Activated naive CD8-positive, alpha-beta T cell treated with anti-CD3 and anti-CD28 coated beads, Interleukin-2, amount 10 ng/mL, durations not matched to agents 7 days and 5 days (primary cell): Measurements from ENCODE around the gene EBI3. TPM values are rescaled to one million over a fixed set of nuclear protein-coding genes. Genes with fewer than 3 reads are reported as not detected.

Experiments used
- ATAC-seq: fragments of 150-1000 bp; cut with Tn5 transposase; one replicate; pipeline ENCODE4 v1.10.0; 2021; ENCODE audit warnings: low read depth, moderate library complexity
- POLR2A ChIA-PET: fragments of 350-600 bp; sonication (Branson Sonifier 250); formaldehyde crosslinking; loops from one replicate; lab custom pipeline; 2021; ENCODE audit warnings: antibody characterized with exemption; lab: Charles Lee
- DNase-seq: peaks from one replicate; pipeline ENCODE4 v3.0.0; 2021
- H3K27ac Mint-ChIP-seq: one replicate; pipeline ENCODE4 v1.8.0; 2022; ENCODE audit warnings: mild to moderate bottlenecking, mixed read lengths
- H3K27me3 Mint-ChIP-seq: one replicate; pipeline ENCODE4 v1.8.0; 2022; ENCODE audit warnings: mild to moderate bottlenecking, moderate library complexity, mixed read lengths
- H3K36me3 Mint-ChIP-seq: one replicate; pipeline ENCODE4 v1.8.0; 2021; ENCODE audit warnings: mild to moderate bottlenecking, mixed read lengths
- H3K4me1 Mint-ChIP-seq: one replicate; pipeline ENCODE4 v1.8.0; 2021; ENCODE audit warnings: mixed read lengths
- H3K4me3 Mint-ChIP-seq: one replicate; pipeline ENCODE4 v1.8.0; 2022; ENCODE audit warnings: mild to moderate bottlenecking, moderate library complexity, mixed read lengths
- H3K9me3 Mint-ChIP-seq: one replicate; pipeline ENCODE4 v1.8.0; 2021; ENCODE audit warnings: mixed read lengths
- total RNA-seq, 2 experiments: library from RNA; stranded (reverse); gene quantifications; one replicate each; pipeline ENCODE4 v1.2.3, GENCODE V29; 2021

EBI3 gene
- total RNA-seq, 2 experiments from 2014 or later: 0.33 to 0.34 TPM

- Mint-ChIP-seq H3K27ac (no peak overlapping the region), H3K9me3 (peaks cover 7% of the 10 kb centered on the region), H3K27me3 (peaks cover 30% of the 10 kb centered on the region), H3K36me3 (peaks cover 8% of the 10 kb centered on the region), H3K4me1 (peaks cover 10% of the 10 kb centered on the region), H3K4me3 (no peak overlapping the region)
- DNase-seq (no peak), ATAC-seq (no peak)
- POLR2A ChIA-PET: interaction anchor here (0.6 kb wide), 1 partner anchor 162 kb away, joined by 3 read pairs; no protein-coding TSS in a partner anchor
These were observed 35.0 kb upstream of the EBI3 start for GRCh38 chr19:4194353-4194752.

GRCh38 chr19:4196009-4196408, 33.3 kb upstream of the EBI3 start:
- Mint-ChIP-seq H3K4me3 (no peak overlapping the region), H3K27ac (no peak overlapping the region), H3K4me1 (peaks cover 8% of the 10 kb centered on the region), H3K36me3 (peaks cover 8% of the 10 kb centered on the region), H3K27me3 (peaks cover 35% of the 10 kb centered on the region), H3K9me3 (peaks cover 7% of the 10 kb centered on the region)
- DNase-seq (no peak), ATAC-seq (no peak)
- POLR2A ChIA-PET: no interaction called here

- Mint-ChIP-seq H3K36me3 (peaks cover 8% of the 10 kb centered on the region), H3K4me1 (peaks cover 8% of the 10 kb centered on the region), H3K4me3 (no peak overlapping the region), H3K27ac (no peak overlapping the region), H3K27me3 (peaks cover 37% of the 10 kb centered on the region), H3K9me3 (peaks cover 7% of the 10 kb centered on the region)
- no peak for DNase-seq
- ATAC-seq: no peak
- POLR2A ChIA-PET: no interaction called here
These were observed 32.7 kb upstream of the EBI3 start for GRCh38 chr19:4196587-4197148.

- peaks cover 7% of the 10 kb centered on the region for H3K9me3 Mint-ChIP-seq
- ATAC-seq (no peak), DNase-seq (no peak)
- peaks cover 8% of the 10 kb centered on the region for H3K36me3 Mint-ChIP-seq
- H3K4me3 Mint-ChIP-seq: no peak overlapping the region
- POLR2A ChIA-PET: no interaction called here
- H3K27me3 Mint-ChIP-seq: peaks cover 37% of the 10 kb centered on the region
- H3K27ac Mint-ChIP-seq: no peak overlapping the region
- H3K4me1 Mint-ChIP-seq: peaks cover 8% of the 10 kb centered on the region
These were observed 32.1 kb upstream of the EBI3 start for GRCh38 chr19:4197228-4197624.

GRCh38 chr19:4197625-4198466, 31.5 kb upstream of the EBI3 start:
- ATAC-seq: no peak

GRCh38 chr19:4198467-4199126, 30.7 kb upstream of the EBI3 start:
- POLR2A ChIA-PET: interaction anchor here (0.5 kb wide), 1 partner anchor 34 kb away, joined by 4 read pairs; no protein-coding TSS in a partner anchor

More at GRCh38 chr19:4197625-4198466, 31.5 kb upstream of the EBI3 start:
- no peak for DNase-seq
- Mint-ChIP-seq H3K27ac (no peak overlapping the region), H3K4me1 (peaks cover 8% of the 10 kb centered on the region), H3K36me3 (peaks cover 8% of the 10 kb centered on the region), H3K4me3 (no peak overlapping the region), H3K9me3 (peaks cover 7% of the 10 kb centered on the region), H3K27me3 (peaks cover 37% of the 10 kb centered on the region)
- POLR2A ChIA-PET: no interaction called here

GRCh38 chr19:4199699-4200293, 29.5 kb upstream of the EBI3 start:
- Mint-ChIP-seq H3K36me3 (peaks cover 8% of the 10 kb centered on the region), H3K27me3 (peaks cover 31% of the 10 kb centered on the region), H3K4me1 (peaks cover 11% of the 10 kb centered on the region), H3K4me3 (no peak overlapping the region), H3K27ac (no peak overlapping the region), H3K9me3 (peaks cover 7% of the 10 kb centered on the region)
- POLR2A ChIA-PET: no interaction called here
- ATAC-seq (no peak), DNase-seq (no peak)

More at GRCh38 chr19:4198467-4199126, 30.7 kb upstream of the EBI3 start:
- Mint-ChIP-seq H3K27me3 (peaks cover 31% of the 10 kb centered on the region), H3K4me1 (peaks cover 8% of the 10 kb centered on the region), H3K27ac (no peak overlapping the region), H3K9me3 (peaks cover 7% of the 10 kb centered on the region), H3K36me3 (peaks cover 8% of the 10 kb centered on the region), H3K4me3 (no peak overlapping the region)
- ATAC-seq (no peak), DNase-seq (no peak)

- peaks cover 11% of the 10 kb centered on the region for H3K4me1 Mint-ChIP-seq
- POLR2A ChIA-PET: interaction anchor here (0.7 to 0.9 kb wide), 2 partner anchors 215 to 216 kb away, joined by 3 read pairs; partner anchors contain the start of gene EEF2
- no peak overlapping the region for H3K4me3 Mint-ChIP-seq
- no peak for ATAC-seq
- peaks cover 31% of the 10 kb centered on the region for H3K27me3 Mint-ChIP-seq
- DNase-seq: no peak
- no peak overlapping the region for H3K27ac Mint-ChIP-seq
- H3K36me3 Mint-ChIP-seq: peaks cover 8% of the 10 kb centered on the region
- peaks cover 7% of the 10 kb centered on the region for H3K9me3 Mint-ChIP-seq
These were observed 28.3 kb upstream of the EBI3 start for GRCh38 chr19:4200940-4201542.

- Mint-ChIP-seq H3K36me3 (peaks cover 8% of the 10 kb centered on the region), H3K4me1 (peaks cover 11% of the 10 kb centered on the region), H3K27ac (no peak overlapping the region), H3K9me3 (peaks cover 7% of the 10 kb centered on the region), H3K4me3 (no peak overlapping the region), H3K27me3 (peaks cover 27% of the 10 kb centered on the region)
- POLR2A ChIA-PET: interaction anchor here (0.6 to 1.3 kb wide), 2 partner anchors 216 to 241 kb away, joined by 3 to 5 read pairs; partner anchors contain the start of gene EEF2
- no peak for ATAC-seq
- no peak for DNase-seq
These were observed 27.5 kb upstream of the EBI3 start for GRCh38 chr19:4201798-4202197.

- no peak overlapping the region for H3K27ac Mint-ChIP-seq
- no peaks in the 10 kb centered on the region for H3K36me3 Mint-ChIP-seq
- POLR2A ChIA-PET: no interaction called here
- DNase-seq (no peak), ATAC-seq (no peak)
- no peak overlapping the region for H3K4me3 Mint-ChIP-seq
- no peaks in the 10 kb centered on the region for H3K9me3 Mint-ChIP-seq
- peaks cover 3% of the 10 kb centered on the region for H3K4me1 Mint-ChIP-seq
- H3K27me3 Mint-ChIP-seq: no peaks in the 10 kb centered on the region
These were observed 22.4 kb upstream of the EBI3 start for GRCh38 chr19:4206818-4207484.

- H3K36me3 Mint-ChIP-seq: no peaks in the 10 kb centered on the region
- no peaks in the 10 kb centered on the region for H3K9me3 Mint-ChIP-seq
- no peak for ATAC-seq
- POLR2A ChIA-PET: no interaction called here
- no peak overlapping the region for H3K4me3 Mint-ChIP-seq
- H3K27me3 Mint-ChIP-seq: no peaks in the 10 kb centered on the region
- no peak for DNase-seq
- H3K27ac Mint-ChIP-seq: no peak overlapping the region
- peaks cover 3% of the 10 kb centered on the region for H3K4me1 Mint-ChIP-seq
These were observed 20.8 kb upstream of the EBI3 start for GRCh38 chr19:4208385-4209094.

- Mint-ChIP-seq H3K36me3 (no peaks in the 10 kb centered on the region), H3K27ac (no peak overlapping the region), H3K4me1 (no peaks in the 10 kb centered on the region), H3K9me3 (no peaks in the 10 kb centered on the region), H3K27me3 (no peaks in the 10 kb centered on the region), H3K4me3 (no peak overlapping the region)
- DNase-seq (no peak), ATAC-seq (no peak)
- POLR2A ChIA-PET: no interaction called here
These were observed 19.1 kb upstream of the EBI3 start for GRCh38 chr19:4210166-4210731.
